ENCODE data around the gene HPCAL4. TPM values are rescaled to one million over a fixed set of nuclear protein-coding genes. Genes with fewer than 3 reads are reported as not detected.

Gene HPCAL4
- polyA plus RNA-seq, 2 of the 4 experiments (the other 2 are of a cell fraction), result 0.09 to 0.14 TPM

DNA sequence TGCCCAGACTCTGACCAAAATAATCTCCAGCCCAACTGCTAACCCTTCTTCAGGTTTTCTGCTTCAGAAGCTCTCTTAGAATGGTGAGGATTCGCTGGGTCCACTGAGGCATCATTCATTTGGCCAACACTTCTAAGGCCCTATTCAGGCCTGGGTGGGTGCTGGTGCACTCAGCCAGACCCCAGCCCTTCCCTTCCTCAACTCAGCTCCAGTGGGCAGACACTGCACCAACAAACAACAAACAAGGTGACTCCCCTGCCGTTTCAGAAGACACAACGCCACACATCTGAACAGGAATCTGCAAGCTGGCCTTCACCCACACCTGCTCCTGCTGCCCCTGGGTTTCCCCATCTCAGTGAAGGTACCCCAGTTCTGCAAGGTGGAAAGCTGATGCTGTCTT, 57.8 kb downstream of the HPCAL4 start:
- WGBS (ENCODE audit: missing lambda C conversion rate), result 90% methylated on average over 3 of the region's 3 CpGs
- Histone ChIP-seq H3K4me1 (no peaks in the 10 kb centered on the region), H3K4me2 (no peak overlapping the region), H3K4me3 (no peak overlapping the region), H3K9me3 (no peaks in the 10 kb centered on the region), H3K27ac (no peak overlapping the region)
- CTCF ChIA-PET, result interaction anchor here (0.7 to 3.6 kb wide), 3 partner anchors 21 to 86 kb away, joined by 3 to 12 read pairs (median 3); no protein-coding TSS in a partner anchor
- FAIRE-seq, result no peak
- POLR2A ChIA-PET, result no interaction called here
- no peak for DNase-seq (ENCODE audit: low read depth in 1 of 2, low spot score in 1 of 2)
- TF ChIP-seq CHD4 (IDR thresholded peaks at IDR 0.05; ENCODE audit: borderline replicate concordance) (no peak), CTCF (IDR thresholded peaks at IDR 0.05) (no peak), NR3C1 (IDR thresholded peaks at IDR 0.05) (no peak), ZFP36 (IDR thresholded peaks at IDR 0.05; ENCODE audit: borderline replicate concordance, partially characterized antibody) (no peak), RNF2 (IDR thresholded peaks at IDR 0.05; ENCODE audit: borderline replicate concordance, low read depth) (no peak), CBX2 (IDR thresholded peaks at IDR 0.05; ENCODE audit: borderline replicate concordance, low read depth) (no peak), NFE2L2 (conservative IDR thresholded peaks at IDR 0.05; ENCODE audit: low read length) (no peak), BCL3 (IDR thresholded peaks at IDR 0.05) (no peak), ZNF302 (CRISPR knock-in tag; IDR thresholded peaks at IDR 0.05) (no peak)
- TF ChIP-seq, protein P1, sequence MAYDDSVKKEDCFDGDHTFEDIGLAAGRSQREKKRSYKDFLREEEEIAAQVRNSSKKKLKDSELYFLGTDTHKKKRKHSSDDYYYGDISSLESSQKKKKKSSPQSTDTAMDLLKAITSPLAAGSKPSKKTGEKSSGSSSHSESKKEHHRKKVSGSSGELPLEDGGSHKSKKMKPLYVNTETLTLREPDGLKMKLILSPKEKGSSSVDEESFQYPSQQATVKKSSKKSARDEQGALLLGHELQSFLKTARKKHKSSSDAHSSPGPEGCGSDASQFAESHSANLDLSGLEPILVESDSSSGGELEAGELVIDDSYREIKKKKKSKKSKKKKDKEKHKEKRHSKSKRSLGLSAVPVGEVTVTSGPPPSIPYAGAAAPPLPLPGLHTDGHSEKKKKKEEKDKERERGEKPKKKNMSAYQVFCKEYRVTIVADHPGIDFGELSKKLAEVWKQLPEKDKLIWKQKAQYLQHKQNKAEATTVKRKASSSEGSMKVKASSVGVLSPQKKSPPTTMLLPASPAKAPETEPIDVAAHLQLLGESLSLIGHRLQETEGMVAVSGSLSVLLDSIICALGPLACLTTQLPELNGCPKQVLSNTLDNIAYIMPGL (CRISPR knock-in tag; IDR thresholded peaks at IDR 0.05; ENCODE audit: borderline replicate concordance), result no peak
- no peak for ATAC-seq

- TF ChIP-seq HOXB13 (CRISPR knock-in tag; IDR thresholded peaks at IDR 0.05; ENCODE audit: low read depth) (no peak), ZNF302 (CRISPR knock-in tag; IDR thresholded peaks at IDR 0.05) (no peak), CBX8 (IDR thresholded peaks at IDR 0.05) (no peak), JUN (IDR thresholded peaks at IDR 0.05) (no peak), MYC (IDR thresholded peaks at IDR 0.05; ENCODE audit: borderline replicate concordance, low read length) (no peak), TP53 (CRISPR knock-in tag; IDR thresholded peaks at IDR 0.05) (no peak), RAD21 (conservative IDR thresholded peaks at IDR 0.05 in 1 of 2, IDR thresholded peaks at IDR 0.05 in 1 of 2) (no peak), GATA3 (IDR thresholded peaks at IDR 0.05; ENCODE audit: borderline replicate concordance) (no peak), RCOR1 (IDR thresholded peaks at IDR 0.05; ENCODE audit: low read depth, low read length) (no peak), HOXA7 (CRISPR knock-in tag; IDR thresholded peaks at IDR 0.05) (no peak), MAX (IDR thresholded peaks at IDR 0.05) (no peak), POLR2A (IDR thresholded peaks at IDR 0.05; ENCODE audit: low read length) (no peak), NFE2L2 (conservative IDR thresholded peaks at IDR 0.05; ENCODE audit: low read length) (no peak), NR3C1 (IDR thresholded peaks at IDR 0.05) (no peak), PBX3 (IDR thresholded peaks at IDR 0.05) (no peak), EP300 (IDR thresholded peaks at IDR 0.05) (no peak)
- TF ChIP-seq, protein P2, sequence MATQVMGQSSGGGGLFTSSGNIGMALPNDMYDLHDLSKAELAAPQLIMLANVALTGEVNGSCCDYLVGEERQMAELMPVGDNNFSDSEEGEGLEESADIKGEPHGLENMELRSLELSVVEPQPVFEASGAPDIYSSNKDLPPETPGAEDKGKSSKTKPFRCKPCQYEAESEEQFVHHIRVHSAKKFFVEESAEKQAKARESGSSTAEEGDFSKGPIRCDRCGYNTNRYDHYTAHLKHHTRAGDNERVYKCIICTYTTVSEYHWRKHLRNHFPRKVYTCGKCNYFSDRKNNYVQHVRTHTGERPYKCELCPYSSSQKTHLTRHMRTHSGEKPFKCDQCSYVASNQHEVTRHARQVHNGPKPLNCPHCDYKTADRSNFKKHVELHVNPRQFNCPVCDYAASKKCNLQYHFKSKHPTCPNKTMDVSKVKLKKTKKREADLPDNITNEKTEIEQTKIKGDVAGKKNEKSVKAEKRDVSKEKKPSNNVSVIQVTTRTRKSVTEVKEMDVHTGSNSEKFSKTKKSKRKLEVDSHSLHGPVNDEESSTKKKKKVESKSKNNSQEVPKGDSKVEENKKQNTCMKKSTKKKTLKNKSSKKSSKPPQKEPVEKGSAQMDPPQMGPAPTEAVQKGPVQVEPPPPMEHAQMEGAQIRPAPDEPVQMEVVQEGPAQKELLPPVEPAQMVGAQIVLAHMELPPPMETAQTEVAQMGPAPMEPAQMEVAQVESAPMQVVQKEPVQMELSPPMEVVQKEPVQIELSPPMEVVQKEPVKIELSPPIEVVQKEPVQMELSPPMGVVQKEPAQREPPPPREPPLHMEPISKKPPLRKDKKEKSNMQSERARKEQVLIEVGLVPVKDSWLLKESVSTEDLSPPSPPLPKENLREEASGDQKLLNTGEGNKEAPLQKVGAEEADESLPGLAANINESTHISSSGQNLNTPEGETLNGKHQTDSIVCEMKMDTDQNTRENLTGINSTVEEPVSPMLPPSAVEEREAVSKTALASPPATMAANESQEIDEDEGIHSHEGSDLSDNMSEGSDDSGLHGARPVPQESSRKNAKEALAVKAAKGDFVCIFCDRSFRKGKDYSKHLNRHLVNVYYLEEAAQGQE (IDR thresholded peaks at IDR 0.05), result no peak
- DNase-seq (ENCODE audit: low read depth in 1 of 2, low spot score in 1 of 2), result no peak
- POLR2A ChIA-PET, result no interaction called here
- Histone ChIP-seq H3K4me2 (no peak overlapping the region), H3K4me1 (no peaks in the 10 kb centered on the region), H3K9me3 (no peaks in the 10 kb centered on the region), H3K27ac (no peak overlapping the region), H3K4me3 (no peak overlapping the region)
- no peak for FAIRE-seq
- CTCF ChIA-PET, result interaction anchor here (0.6 to 3.6 kb wide), 7 partner anchors 10 to 566 kb away, joined by 3 to 12 read pairs (median 3); no protein-coding TSS in a partner anchor
- no peak for ATAC-seq
- WGBS (ENCODE audit: missing lambda C conversion rate), result 93% methylated on average over 25 of the region's 61 CpGs
Observed at GRCh38 chr1:39632682-39633417, 58.4 kb downstream of the HPCAL4 start.
